ENCODE data around the gene RBMS3. TPM values are rescaled to one million over a fixed set of nuclear protein-coding genes. Genes with fewer than 3 reads are reported as not detected.
"Not testable (repeated sequence)": the region's sequence is repeated elsewhere in the genome, so short reads cannot be mapped to it uniquely, and the experiment has no call there.

The RBMS3 gene
- total RNA-seq, 2 experiments from 2014 or later, result 0.25 to 0.27 TPM

GRCh38 chr3:29670476-29670875 is 389.6 kb downstream of the RBMS3 start:
- H3K27ac Mint-ChIP-seq; DNase-seq; H3K36me3 Mint-ChIP-seq (ENCODE audit: low read depth); H3K4me1 Mint-ChIP-seq; H3K4me3 Mint-ChIP-seq; POLR2A ChIA-PET; H3K27me3 Mint-ChIP-seq; CTCF ChIA-PET; H3K9me3 Mint-ChIP-seq: not testable (repeated sequence)

- Mint-ChIP-seq H3K4me3 (no peak overlapping the region), H3K4me1 (no peaks in the 10 kb centered on the region), H3K27ac (no peak overlapping the region), H3K36me3 (ENCODE audit: low read depth) (no peaks in the 10 kb centered on the region), H3K27me3 (no peaks in the 10 kb centered on the region), H3K9me3 (peaks cover 7% of the 10 kb centered on the region)
- POLR2A ChIA-PET, result no interaction called here
- DNase-seq, result no peak
- CTCF ChIA-PET, result no interaction called here
Measured at GRCh38 chr3:29677421-29677820, 396.6 kb downstream of the RBMS3 start.

DNA sequence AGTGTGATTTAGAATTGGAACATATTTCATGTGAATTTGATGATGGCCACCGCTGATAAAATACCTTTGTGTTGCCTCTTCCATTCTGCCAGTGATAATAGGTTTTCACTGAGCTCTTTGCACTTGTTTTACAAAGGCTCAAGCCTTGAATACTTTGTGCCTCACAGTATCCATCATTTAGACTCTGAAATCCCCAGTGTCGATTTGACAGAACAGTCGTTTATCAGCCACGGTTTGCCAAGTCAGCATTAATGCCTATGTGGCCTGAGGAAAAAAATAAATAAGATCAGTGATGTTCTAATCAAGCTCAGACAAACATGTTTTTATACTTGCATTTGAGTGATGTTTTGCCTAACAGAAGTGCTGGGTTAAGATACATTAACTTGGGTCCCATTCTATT is 399.1 kb downstream of the RBMS3 start:
- no peaks in the 10 kb centered on the region for H3K27me3 Mint-ChIP-seq

DNA sequence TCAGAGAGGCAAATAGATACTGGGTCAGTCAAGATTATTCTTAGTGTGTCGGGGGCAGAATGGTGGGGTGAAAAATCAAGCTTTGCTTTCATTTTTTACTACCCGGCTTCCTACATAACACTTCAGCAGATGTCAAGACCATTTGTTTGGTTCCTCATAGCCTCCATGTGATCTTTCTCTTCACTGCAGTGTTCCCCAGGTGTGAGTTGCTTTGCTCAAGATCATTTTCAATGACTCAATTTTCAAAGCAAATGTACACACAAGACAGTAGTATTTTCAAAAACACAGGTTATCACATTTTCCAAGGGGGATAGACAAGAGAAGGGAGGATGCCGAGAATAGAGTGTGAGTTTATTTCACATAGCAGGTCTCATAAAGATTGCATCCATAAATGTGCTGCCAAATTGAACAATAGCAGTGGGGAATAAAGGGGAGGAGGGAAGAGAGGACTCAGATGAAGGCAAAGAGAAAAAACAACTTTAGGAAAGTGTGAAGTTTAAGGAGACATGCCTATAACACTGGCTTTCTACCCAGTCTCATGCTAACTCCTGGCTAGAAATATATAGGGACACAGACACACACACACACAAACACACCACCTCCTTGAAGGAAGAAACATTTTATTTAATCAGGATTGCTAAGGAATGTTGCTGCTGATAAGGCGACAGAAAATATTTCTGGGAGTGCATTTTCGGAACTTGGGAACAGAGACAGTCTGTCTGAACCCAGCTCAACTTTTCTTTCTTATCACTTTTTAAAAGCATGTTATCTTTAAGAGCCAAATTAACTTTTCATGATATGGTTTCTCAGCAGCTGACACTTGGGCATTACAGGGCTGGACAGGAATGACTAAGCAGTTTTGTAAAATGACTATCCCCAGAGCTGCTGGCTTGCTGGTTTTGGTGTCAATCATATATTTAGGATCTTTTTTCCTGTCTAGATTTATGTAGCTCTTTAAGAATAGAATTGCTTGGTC is 402.4 kb downstream of the RBMS3 start:
- no peak overlapping the region for H3K4me3 Mint-ChIP-seq

More for the DNA sequence above, 399.1 kb downstream of the RBMS3 start:
- Mint-ChIP-seq H3K9me3 (peaks cover 2% of the 10 kb centered on the region), H3K27ac (no peak overlapping the region), H3K36me3 (ENCODE audit: low read depth) (no peaks in the 10 kb centered on the region), H3K4me1 (no peaks in the 10 kb centered on the region), H3K4me3 (no peak overlapping the region)
- DNase-seq, result no peak
- ChIA-PET CTCF (no interaction called here), POLR2A (no interaction called here)

DNA sequence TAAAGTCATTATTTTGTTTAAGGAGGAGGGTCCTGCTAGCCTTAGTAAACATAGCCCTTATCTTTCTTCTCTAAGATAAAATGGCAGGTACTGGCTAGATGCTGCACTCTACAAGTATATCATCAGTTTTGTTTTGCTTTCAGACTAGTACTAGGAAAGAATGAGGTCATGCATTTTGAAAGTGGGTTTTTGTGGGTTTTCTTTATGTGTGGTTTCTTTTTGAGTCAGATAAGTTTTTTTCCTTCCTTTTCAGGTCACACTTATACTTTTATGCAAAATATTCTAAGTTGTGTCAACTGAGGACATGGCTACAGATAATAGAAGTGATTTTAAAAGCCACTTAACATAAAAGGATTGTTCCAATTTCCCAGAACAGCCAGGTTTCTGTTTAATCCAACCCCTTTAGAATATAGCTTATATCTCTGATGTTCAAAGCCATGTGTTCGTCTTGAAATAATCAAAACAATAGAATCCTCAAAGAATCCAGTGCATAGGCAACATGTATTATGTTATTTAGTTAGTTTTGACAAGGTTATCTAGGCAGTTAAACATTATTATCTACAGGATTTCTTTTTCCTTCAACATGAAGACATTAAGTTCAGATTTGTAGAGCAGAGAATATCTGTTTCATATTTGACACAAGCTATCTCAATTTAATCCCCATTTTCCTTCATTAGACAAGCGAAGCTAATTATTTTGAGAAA is 406.2 kb downstream of the RBMS3 start:
- no peak overlapping the region for H3K4me3 Mint-ChIP-seq
- H3K27ac Mint-ChIP-seq, result no peak overlapping the region
- POLR2A ChIA-PET, result no interaction called here
- H3K9me3 Mint-ChIP-seq, result peaks cover 2% of the 10 kb centered on the region
- CTCF ChIA-PET, result interaction anchor here (1.8 kb wide), 1 partner anchor 10 kb away, joined by 3 read pairs; no protein-coding TSS in a partner anchor
- H3K36me3 Mint-ChIP-seq (ENCODE audit: low read depth), result no peaks in the 10 kb centered on the region
- no peaks in the 10 kb centered on the region for H3K27me3 Mint-ChIP-seq
- peaks cover 6% of the 10 kb centered on the region for H3K4me1 Mint-ChIP-seq
- DNase-seq, result no peak

More for the DNA sequence above, 402.4 kb downstream of the RBMS3 start:
- Mint-ChIP-seq H3K36me3 (ENCODE audit: low read depth) (no peaks in the 10 kb centered on the region), H3K9me3 (peaks cover 2% of the 10 kb centered on the region), H3K27me3 (no peaks in the 10 kb centered on the region), H3K27ac (no peak overlapping the region), H3K4me1 (peaks cover 6% of the 10 kb centered on the region)
- no peak for DNase-seq
- ChIA-PET POLR2A (no interaction called here), CTCF (no interaction called here)

GRCh38 chr3:29690686-29691353 is 409.9 kb downstream of the RBMS3 start:
- no peak overlapping the region for H3K27ac Mint-ChIP-seq

DNA sequence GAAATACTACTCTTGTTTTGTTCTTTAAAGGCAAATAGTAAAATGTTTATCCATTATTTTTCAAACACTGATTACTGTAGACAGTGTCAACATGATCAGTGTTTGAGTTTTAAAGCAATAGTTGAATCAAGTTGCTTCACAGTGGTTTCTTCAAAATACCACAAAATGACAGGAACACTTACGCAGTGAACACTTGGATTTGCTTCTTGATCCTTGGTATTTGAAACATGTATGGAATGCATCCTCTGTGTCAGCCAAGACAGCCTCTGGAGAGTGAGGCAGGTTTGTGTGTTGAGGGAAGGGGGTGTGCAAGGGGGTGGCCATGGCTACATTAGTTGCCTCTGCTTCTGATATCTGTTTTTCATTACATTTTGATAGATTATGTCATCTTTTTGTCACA is 413.0 kb downstream of the RBMS3 start:
- CTCF ChIA-PET, result no interaction called here

More at GRCh38 chr3:29690686-29691353, 409.9 kb downstream of the RBMS3 start:
- no peaks in the 10 kb centered on the region for H3K9me3 Mint-ChIP-seq
- no peak for DNase-seq
- no peaks in the 10 kb centered on the region for H3K27me3 Mint-ChIP-seq
- POLR2A ChIA-PET, result no interaction called here
- no peaks in the 10 kb centered on the region for H3K36me3 Mint-ChIP-seq (ENCODE audit: low read depth)
- peaks cover 6% of the 10 kb centered on the region for H3K4me1 Mint-ChIP-seq
- CTCF ChIA-PET, result no interaction called here
- no peak overlapping the region for H3K4me3 Mint-ChIP-seq

DNA sequence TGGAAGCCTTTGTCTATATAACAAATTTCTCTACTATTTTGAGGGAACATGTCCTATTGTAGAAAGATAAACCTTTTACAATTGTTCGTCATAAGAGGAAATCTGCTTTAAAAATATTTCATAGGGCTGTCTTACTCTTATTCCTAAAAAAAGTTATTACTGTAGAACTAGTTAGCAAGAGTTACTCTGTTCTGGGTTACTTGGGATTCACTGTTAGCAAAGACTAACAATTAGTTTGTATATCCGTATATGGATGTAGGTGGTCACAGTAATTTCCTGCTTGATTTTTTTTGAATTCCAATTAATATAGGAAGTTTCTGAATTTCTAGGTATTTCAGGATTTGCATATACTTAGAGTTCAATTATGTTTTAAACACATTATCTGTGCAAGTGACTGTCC is 413.5 kb downstream of the RBMS3 start:
- POLR2A ChIA-PET, result no interaction called here
- no peak for DNase-seq
- Mint-ChIP-seq H3K27ac (no peak overlapping the region), H3K4me1 (no peaks in the 10 kb centered on the region), H3K4me3 (no peak overlapping the region), H3K36me3 (ENCODE audit: low read depth) (no peaks in the 10 kb centered on the region), H3K27me3 (no peaks in the 10 kb centered on the region), H3K9me3 (no peaks in the 10 kb centered on the region)
- CTCF ChIA-PET, result no interaction called here

More for the DNA sequence above, 413.0 kb downstream of the RBMS3 start:
- no peaks in the 10 kb centered on the region for H3K9me3 Mint-ChIP-seq
- H3K27ac Mint-ChIP-seq, result no peak overlapping the region
- POLR2A ChIA-PET, result no interaction called here
- H3K36me3 Mint-ChIP-seq (ENCODE audit: low read depth), result no peaks in the 10 kb centered on the region
- H3K4me3 Mint-ChIP-seq, result no peak overlapping the region
- no peaks in the 10 kb centered on the region for H3K4me1 Mint-ChIP-seq
- no peaks in the 10 kb centered on the region for H3K27me3 Mint-ChIP-seq
- no peak for DNase-seq

GRCh38 chr3:29694783-29695182 is 413.9 kb downstream of the RBMS3 start:
- no peak for DNase-seq
- no peak overlapping the region for H3K27ac Mint-ChIP-seq
- no peaks in the 10 kb centered on the region for H3K4me1 Mint-ChIP-seq
- no peaks in the 10 kb centered on the region for H3K27me3 Mint-ChIP-seq
- CTCF ChIA-PET, result no interaction called here
- no peaks in the 10 kb centered on the region for H3K36me3 Mint-ChIP-seq (ENCODE audit: low read depth)
- H3K9me3 Mint-ChIP-seq, result no peaks in the 10 kb centered on the region
- POLR2A ChIA-PET, result no interaction called here
- no peak overlapping the region for H3K4me3 Mint-ChIP-seq

DNA sequence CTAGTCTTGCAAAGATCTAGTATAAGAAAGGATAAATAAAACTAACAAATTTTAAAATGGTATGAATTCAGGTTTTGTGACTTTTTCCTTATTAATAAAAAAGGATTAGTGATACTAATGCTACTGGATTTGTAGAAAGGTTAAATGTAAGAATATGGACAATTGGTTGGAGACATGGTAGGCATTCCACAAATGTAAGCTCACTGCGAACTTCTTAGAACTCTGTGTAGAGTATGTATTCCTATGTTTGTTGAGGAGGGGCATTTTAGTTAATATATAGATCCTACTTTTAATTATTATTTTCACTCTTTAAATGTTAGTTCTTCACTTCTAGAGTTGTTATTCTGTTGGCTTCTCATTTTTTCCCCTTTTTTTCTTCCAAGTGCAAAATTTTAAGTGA is 414.3 kb downstream of the RBMS3 start:
- Mint-ChIP-seq H3K9me3 (no peaks in the 10 kb centered on the region), H3K4me3 (no peak overlapping the region), H3K27me3 (no peaks in the 10 kb centered on the region), H3K4me1 (no peaks in the 10 kb centered on the region), H3K27ac (no peak overlapping the region), H3K36me3 (ENCODE audit: low read depth) (no peaks in the 10 kb centered on the region)
- no peak for DNase-seq
- POLR2A ChIA-PET, result no interaction called here
- CTCF ChIA-PET, result no interaction called here

DNA sequence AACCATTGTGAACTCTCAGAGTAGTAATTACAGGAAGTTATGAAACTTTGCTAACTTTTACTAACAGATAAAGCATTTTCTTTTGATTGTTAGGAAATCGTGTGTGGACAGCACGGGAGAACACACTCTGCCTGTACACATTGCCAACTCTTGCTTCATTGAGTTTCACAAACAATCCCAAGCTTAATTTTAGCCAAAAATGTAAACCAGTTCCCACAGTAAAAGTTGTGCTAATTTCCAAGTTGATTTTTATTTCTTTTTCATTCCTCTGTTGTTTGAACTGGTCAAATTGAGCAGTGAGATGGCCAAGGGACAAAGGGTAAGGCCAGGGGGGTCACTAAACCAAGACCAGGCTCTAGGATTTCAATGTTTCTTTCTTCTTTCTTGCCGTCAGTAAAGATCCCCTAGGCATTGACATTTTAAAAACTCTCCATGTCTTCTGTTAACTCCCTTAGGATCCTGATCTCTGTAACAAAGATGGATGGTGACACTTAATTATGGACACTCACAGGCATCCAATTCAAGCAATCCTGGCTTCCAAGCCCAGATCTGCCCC is 414.9 kb downstream of the RBMS3 start:
- H3K4me1 Mint-ChIP-seq, result no peaks in the 10 kb centered on the region
- H3K36me3 Mint-ChIP-seq (ENCODE audit: low read depth), result no peaks in the 10 kb centered on the region
- CTCF ChIA-PET, result no interaction called here
- no peaks in the 10 kb centered on the region for H3K27me3 Mint-ChIP-seq
- H3K9me3 Mint-ChIP-seq, result no peaks in the 10 kb centered on the region
- H3K4me3 Mint-ChIP-seq, result no peak overlapping the region
- no peak overlapping the region for H3K27ac Mint-ChIP-seq
- no peak for DNase-seq
- POLR2A ChIA-PET, result no interaction called here

- no peak for DNase-seq
- no peak overlapping the region for H3K4me3 Mint-ChIP-seq
- no peaks in the 10 kb centered on the region for H3K27me3 Mint-ChIP-seq
- H3K4me1 Mint-ChIP-seq, result no peaks in the 10 kb centered on the region
- H3K36me3 Mint-ChIP-seq (ENCODE audit: low read depth), result no peaks in the 10 kb centered on the region
- ChIA-PET CTCF (interaction anchor here (1.1 kb wide), 1 partner anchor 9 kb away, joined by 3 read pairs; no protein-coding TSS in a partner anchor), POLR2A (no interaction called here)
- H3K9me3 Mint-ChIP-seq, result no peaks in the 10 kb centered on the region
- H3K27ac Mint-ChIP-seq, result no peak overlapping the region
Measured at GRCh38 chr3:29696311-29696710, 415.4 kb downstream of the RBMS3 start.

DNA sequence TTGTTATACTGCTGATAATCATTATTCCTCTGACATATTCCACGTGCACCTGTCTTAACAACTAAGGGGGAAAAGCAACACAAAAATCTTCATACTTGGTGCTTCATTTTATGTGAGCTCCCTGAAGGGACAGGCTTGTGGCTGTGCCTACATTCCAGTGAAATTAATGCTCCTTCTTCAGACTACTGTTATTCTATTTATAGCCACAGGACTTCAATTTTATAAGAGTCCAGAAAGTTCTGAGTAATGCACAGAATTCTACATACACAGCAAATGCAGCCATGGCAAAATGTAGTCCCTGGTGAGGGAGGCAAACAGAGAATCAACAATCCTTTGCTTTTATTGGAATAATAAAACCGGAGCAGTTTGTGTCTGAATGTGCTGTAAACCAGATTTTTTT is 417.1 kb downstream of the RBMS3 start:
- Mint-ChIP-seq H3K27me3 (no peaks in the 10 kb centered on the region), H3K36me3 (ENCODE audit: low read depth) (no peaks in the 10 kb centered on the region), H3K4me1 (no peaks in the 10 kb centered on the region), H3K9me3 (no peaks in the 10 kb centered on the region), H3K4me3 (no peak overlapping the region), H3K27ac (no peak overlapping the region)
- no peak for DNase-seq
- ChIA-PET POLR2A (no interaction called here), CTCF (no interaction called here)
